Lung (tissue), 12 donors: ENCODE data around the gene LCN1. TPM values are rescaled to one million over a fixed set of nuclear protein-coding genes. Genes with fewer than 3 reads are reported as not detected.
A peak's percentile ranks its signal among the peaks of the same experiment; 100 is the strongest.

Experiments
- ATAC-seq: fragments of 200-7000 bp; cut with Tn5 transposase; one replicate; pipeline ENCODE4 v1.9.1; 2020; ENCODE audit warnings: moderate number of reproducible peaks; ENCODE audit not compliant: insufficient read depth, low FRiP score
- DNase-seq, 3 donors: peaks; one replicate each; pipeline ENCODE4 v3.0.0-alpha.2; 2013 to 2017
- H3K27ac ChIP-seq, 2 donors: one replicate each; pipeline ENCODE4 v1.5.1; 2013; ENCODE audit warnings: mild to moderate bottlenecking in 2 of 2, moderate library complexity in 2 of 2, control low read depth in 1 of 2, inconsistent platforms in 1 of 2, low read depth in 1 of 2, low read length in 1 of 2
- H3K27me3 ChIP-seq, 3 donors: one replicate each; pipeline ENCODE4 v1.5.1; 2013; ENCODE audit warnings: low read length in 2 of 3; ENCODE audit not compliant: control insufficient read depth in 3 of 3, insufficient read depth in 3 of 3
- H3K36me3 ChIP-seq, 4 donors: one replicate each; pipeline ENCODE4 v1.5.1; 2013; ENCODE audit warnings: low read length in 4 of 4, mild to moderate bottlenecking in 1 of 4, moderate library complexity in 1 of 4; ENCODE audit not compliant: control insufficient read depth in 4 of 4, insufficient read depth in 4 of 4
- H3K4me1 ChIP-seq, 5 donors: one replicate each; pipeline ENCODE4 v1.5.1; 2013; ENCODE audit warnings: low read length in 5 of 5, mild to moderate bottlenecking in 2 of 5, moderate library complexity in 1 of 5; ENCODE audit not compliant: control insufficient read depth in 5 of 5, insufficient read depth in 5 of 5
- H3K4me3 ChIP-seq: one replicate; pipeline ENCODE4 v1.5.1; 2013; ENCODE audit warnings: mild to moderate bottlenecking, control low read depth, moderate library complexity
- H3K9ac ChIP-seq, 2 donors: one replicate each; pipeline ENCODE4 v1.5.1; 2013; ENCODE audit warnings: low read length in 2 of 2, control low read depth in 1 of 2; ENCODE audit not compliant: insufficient read depth in 1 of 2
- H3K9me3 ChIP-seq, 4 donors: one replicate each; pipeline ENCODE4 v1.5.1; 2013; ENCODE audit warnings: low read length in 3 of 4, mild to moderate bottlenecking in 1 of 4, moderate library complexity in 1 of 4; ENCODE audit not compliant: control insufficient read depth in 4 of 4, insufficient read depth in 3 of 4
- WGBS, 2 donors: extraction: QIAGEN DNeasy Blood & Tissue Kit; methylation state at CpG; one replicate each; pipeline ENCODE4 v1.1.7; 2013; 5-methylcytosine and 5-hydroxymethylcytosine counted together
- polyA plus RNA-seq, 2 donors: library from polyadenylated mRNA; stranded (reverse); fragments of 200-250 nt; gene quantifications; one replicate each; pipeline ENCODE4 v1.2.1, GENCODE V29; 2013
- total RNA-seq, 2 donors: library from RNA; depleted of rRNA in 1 of 2; stranded (reverse); fragments of >200 nt in 1 of 2; gene quantifications; one replicate each; pipeline ENCODE4 v1.2.1, GENCODE V29; 2014 to 2021
- TF ChIP-seq, protein P1 (sequence below): IDR thresholded peaks from 2 replicates; pipeline ENCODE4 v1.5.1; 2012; ENCODE audit warnings: mild to moderate bottlenecking; ENCODE audit errors: control extremely low read depth, extremely low read depth
- donor health status: control.
- donor health status: control.
- donor health status: Bipolar disorder and iron deficiency.
- donor health status: healthy.
- donor health status: DM: yes; HTN: yes; CAD: no.

LCN1 gene
- total and polyA plus RNA-seq, 4 donors, result not detected

DNA sequence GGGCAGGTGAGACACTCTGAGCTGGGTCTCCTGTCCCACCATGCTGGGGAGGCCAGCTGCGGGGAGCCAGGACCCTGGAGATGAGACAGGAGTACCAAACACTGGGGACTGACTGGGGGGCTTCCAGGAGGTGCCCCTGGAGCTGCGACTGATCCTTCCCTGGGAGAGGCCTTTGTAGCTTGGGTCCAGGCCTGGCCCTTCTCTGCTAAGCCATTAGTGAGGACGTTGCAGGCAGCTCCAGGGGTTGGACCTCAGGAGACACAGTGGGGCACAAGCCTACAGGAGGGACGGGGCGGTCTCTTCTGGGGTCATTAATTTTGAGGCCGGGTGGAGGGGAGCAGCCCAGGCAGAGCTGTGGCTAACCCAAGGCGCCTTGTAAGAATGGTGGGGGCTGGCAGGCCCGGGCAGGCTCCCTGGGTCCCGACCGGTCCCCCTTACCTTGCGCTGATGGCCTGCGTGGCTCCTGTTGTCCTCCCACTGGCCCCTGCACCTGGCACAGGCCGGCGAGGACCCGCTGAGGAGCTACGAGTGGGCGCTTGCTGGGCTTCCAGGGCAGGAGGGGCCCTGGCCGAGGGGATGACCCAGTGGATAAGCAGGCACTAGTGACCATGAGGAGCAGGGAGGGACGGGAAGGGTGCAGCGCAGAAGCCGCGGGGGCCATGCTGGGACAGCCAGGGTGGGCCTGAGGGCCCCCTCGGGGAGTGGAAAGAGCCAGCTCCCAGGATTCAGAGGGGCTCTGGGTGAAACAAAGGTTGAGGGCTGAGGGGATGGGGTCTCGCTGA, 15.6 kb upstream of the LCN1 start:
- TF ChIP-seq, protein P1, sequence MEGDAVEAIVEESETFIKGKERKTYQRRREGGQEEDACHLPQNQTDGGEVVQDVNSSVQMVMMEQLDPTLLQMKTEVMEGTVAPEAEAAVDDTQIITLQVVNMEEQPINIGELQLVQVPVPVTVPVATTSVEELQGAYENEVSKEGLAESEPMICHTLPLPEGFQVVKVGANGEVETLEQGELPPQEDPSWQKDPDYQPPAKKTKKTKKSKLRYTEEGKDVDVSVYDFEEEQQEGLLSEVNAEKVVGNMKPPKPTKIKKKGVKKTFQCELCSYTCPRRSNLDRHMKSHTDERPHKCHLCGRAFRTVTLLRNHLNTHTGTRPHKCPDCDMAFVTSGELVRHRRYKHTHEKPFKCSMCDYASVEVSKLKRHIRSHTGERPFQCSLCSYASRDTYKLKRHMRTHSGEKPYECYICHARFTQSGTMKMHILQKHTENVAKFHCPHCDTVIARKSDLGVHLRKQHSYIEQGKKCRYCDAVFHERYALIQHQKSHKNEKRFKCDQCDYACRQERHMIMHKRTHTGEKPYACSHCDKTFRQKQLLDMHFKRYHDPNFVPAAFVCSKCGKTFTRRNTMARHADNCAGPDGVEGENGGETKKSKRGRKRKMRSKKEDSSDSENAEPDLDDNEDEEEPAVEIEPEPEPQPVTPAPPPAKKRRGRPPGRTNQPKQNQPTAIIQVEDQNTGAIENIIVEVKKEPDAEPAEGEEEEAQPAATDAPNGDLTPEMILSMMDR, result no peak
- ATAC-seq (no peak), DNase-seq (no peak)
- Histone ChIP-seq H3K27ac (no peak overlapping the region), H3K9ac (no peak overlapping the region), H3K9me3 (peaks cover 0 to 6% (median 1%) of the 10 kb centered on the region in 4 donors), H3K27me3 (no peaks in the 10 kb centered on the region), H3K36me3 (peaks cover 0 to 32% (median 11%) of the 10 kb centered on the region in 4 donors), H3K4me3 (no peak overlapping the region), H3K4me1 (peaks cover 3 to 12% (median 8%) of the 10 kb centered on the region in 5 donors)
- 90 to 92% methylated on average over 23 to 24 of the region's 24 CpGs for WGBS, 2 donors

DNA sequence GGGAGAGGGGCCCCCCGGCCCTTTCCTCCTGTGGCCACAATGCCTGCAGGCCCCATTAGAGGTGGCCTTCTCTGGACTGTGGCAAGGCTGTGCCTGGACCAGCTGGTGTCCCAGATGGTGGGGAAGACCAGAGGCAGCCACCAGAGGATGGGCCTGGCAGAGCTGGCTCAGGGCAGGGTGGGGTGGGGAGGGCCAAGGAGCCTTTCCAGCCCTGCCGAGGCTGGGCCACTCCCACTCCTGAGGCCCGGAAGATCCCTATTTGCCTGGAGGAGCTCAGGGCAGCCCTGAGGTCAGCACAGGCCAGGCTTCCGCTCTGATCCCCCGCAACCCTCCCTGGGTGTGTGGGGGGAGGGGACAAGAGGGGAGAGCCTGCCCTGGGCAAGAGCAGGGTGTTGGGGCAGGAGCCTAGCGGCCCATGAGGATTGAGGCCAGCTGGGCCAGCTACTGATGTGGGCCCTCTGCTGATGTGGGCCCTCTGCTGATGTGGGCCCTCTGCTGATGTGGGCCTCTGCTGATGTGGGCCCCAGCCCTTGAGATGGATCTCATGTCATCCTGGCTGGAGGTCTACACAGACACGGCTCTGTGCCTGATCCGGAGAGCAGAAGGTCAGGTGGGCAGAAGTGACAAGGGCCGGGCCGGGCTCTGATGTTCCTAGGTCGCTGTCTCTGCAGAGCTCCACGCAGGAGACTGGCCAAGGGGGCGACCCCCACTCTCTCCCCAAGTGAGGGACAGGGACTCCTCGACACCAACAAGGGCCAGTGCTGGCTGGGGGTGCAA, 14.7 kb upstream of the LCN1 start:
- peaks cover 2 to 8% (median 6%) of the 10 kb centered on the region in 5 donors for H3K4me1 ChIP-seq
- H3K4me3 ChIP-seq, result no peak overlapping the region
- DNase-seq (no peak), ATAC-seq (no peak)
- H3K9me3 ChIP-seq, result peaks cover 0 to 6% (median 1%) of the 10 kb centered on the region in 4 donors
- WGBS, 2 donors, result 70 to 76% methylated on average over 14 of the region's 14 CpGs
- no peaks in the 10 kb centered on the region for H3K27me3 ChIP-seq
- no peak overlapping the region for H3K27ac ChIP-seq
- H3K9ac ChIP-seq, result no peak overlapping the region
- TF ChIP-seq, protein P1, result no peak
- H3K36me3 ChIP-seq, result peaks cover 0 to 32% (median 11%) of the 10 kb centered on the region in 4 donors

DNA sequence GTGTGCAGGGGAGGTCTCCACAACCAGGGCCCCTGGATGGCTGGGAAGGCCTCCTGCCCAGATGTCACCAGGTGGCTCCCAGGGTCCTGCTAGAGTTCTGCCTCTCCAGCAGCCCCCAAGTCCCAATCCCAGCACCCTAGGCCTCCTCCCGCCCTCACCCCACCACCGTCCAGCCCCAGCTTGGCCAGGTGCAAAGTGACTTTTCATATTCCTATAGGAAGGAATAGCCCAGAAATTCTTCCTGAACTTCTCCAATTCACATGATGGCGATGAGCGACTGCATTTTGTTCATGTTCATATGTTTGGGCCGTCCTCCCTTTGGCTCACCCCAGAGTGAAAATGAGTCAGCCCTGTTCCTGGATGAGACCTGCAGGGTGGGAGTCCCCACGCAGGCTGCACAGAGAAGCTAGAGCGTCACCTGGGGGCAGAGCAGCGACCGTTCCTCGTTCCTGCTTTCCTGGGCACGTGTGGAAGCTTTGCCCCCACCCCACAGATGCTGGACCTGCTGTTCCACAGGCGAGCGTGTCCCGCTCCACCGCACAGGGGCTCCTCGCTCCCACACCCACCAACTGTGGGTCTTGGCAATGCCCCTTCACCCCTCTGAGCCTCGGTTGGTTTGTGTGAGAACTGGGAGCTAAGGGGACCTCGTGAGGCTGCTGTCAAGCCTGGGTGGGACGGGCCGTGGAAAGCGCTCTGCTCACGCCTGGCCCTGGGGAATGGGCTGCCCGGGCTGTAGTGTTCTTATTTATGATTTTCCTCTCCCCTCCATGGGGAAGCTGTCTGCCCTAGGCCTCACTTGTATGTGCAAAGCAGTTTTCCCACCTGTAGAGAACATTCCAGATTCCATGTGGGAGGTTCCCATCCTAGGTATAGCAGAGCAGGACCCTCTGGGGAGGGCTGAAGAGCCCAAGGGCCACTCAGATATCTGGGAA, 13.9 kb upstream of the LCN1 start:
- Histone ChIP-seq H3K36me3 (peaks cover 0 to 26% (median 8%) of the 10 kb centered on the region in 4 donors), H3K9me3 (peaks cover 0 to 6% (median 1%) of the 10 kb centered on the region in 4 donors), H3K4me3 (no peak overlapping the region), H3K9ac (no peak overlapping the region), H3K4me1 (peaks cover 0 to 1% (median 0%) of the 10 kb centered on the region in 5 donors), H3K27me3 (no peaks in the 10 kb centered on the region), H3K27ac (no peak overlapping the region)
- WGBS, 2 donors, result 90 to 91% methylated on average over 23 of the region's 23 CpGs
- no peak for ATAC-seq
- peak in 1 of 3 donors; percentile 3 for DNase-seq
- TF ChIP-seq, protein P1, result no peak
